OCI-LY3 (cell line): ENCODE data around the gene ANXA11.

Source experiments
- H2AFZ ChIP-seq: fragments of 200-600, 300-600 bp; shearing (Covaris generic); 2 replicates; pipeline ENCODE4 v1.6.0; 2014; ENCODE audit warnings: antibody characterized with exemption, low read depth, low read length
- H3K27ac ChIP-seq: fragments of 200-600, 300-600 bp; sonication (generic); 2 replicates; pipeline ENCODE4 v1.5.1; 2014; ENCODE audit warnings: mild to moderate bottlenecking, low read length, moderate library complexity, mixed read lengths
- H3K27me3 ChIP-seq: fragments of 200-600, 300-600 bp; sonication (generic); 2 replicates; pipeline ENCODE4 v1.6.1; 2014; ENCODE audit warnings: low read depth, low read length, mixed read lengths
- H3K36me3 ChIP-seq: fragments of 200-600, 300-600 bp; sonication (generic); replicated peaks from 2 replicates; pipeline ENCODE3; 2014; ENCODE audit warnings: low read depth, low read length, mixed read lengths
- H3K4me1 ChIP-seq: fragments of 300-600, 200-600 bp; sonication (generic); 2 replicates; pipeline ENCODE4 v1.6.1; 2014; ENCODE audit warnings: low read length, mixed read lengths
- H3K4me2 ChIP-seq: fragments of 200-600, 300-600 bp; sonication (generic); 2 replicates; pipeline ENCODE4 v1.6.1; 2014; ENCODE audit warnings: low read length, mixed read lengths
- H3K4me3 ChIP-seq: fragments of 300-600, 200-600 bp; sonication (generic); 2 replicates; pipeline ENCODE4 v1.5.1; 2014; ENCODE audit warnings: antibody characterized with exemption, mild to moderate bottlenecking, low read length, moderate library complexity
- H3K79me2 ChIP-seq: fragments of 300-600, 200-600 bp; shearing (Covaris generic); 2 replicates; pipeline ENCODE4 v1.6.1; 2014; ENCODE audit warnings: mild to moderate bottlenecking, low read length, mixed read lengths
- H3K9ac ChIP-seq: fragments of 300-600, 200-600 bp; shearing (Covaris generic); 2 replicates; pipeline ENCODE4 v1.6.0; 2014; ENCODE audit warnings: mild to moderate bottlenecking, low read length, moderate library complexity
- H3K9me3 ChIP-seq: fragments of 200-600, 300-600 bp; shearing (Covaris generic); 2 replicates; pipeline ENCODE4 v1.6.1; 2014; ENCODE audit warnings: low read length, mixed read lengths; ENCODE audit not compliant: insufficient read depth
- H4K20me1 ChIP-seq: fragments of 200-600, 300-600 bp; sonication (generic); 2 replicates; pipeline ENCODE4 v1.6.1; 2016; ENCODE audit warnings: low read length, mixed read lengths; ENCODE audit not compliant: insufficient read depth
- EZH2phosphoT487 ChIP-seq: fragments of 200-600 bp; shearing (Covaris generic); IDR thresholded peaks from 2 replicates; pipeline ENCODE4 v1.6.1; 2018; ENCODE audit warnings: antibody characterized with exemption, mixed run types, low read depth
- TF ChIP-seq, protein P1 (sequence below): fragments of 200-600, 300-600 bp; sonication (generic); IDR thresholded peaks from 2 replicates; pipeline ENCODE4 v1.5.1; 2014; ENCODE audit warnings: antibody characterized with exemption, low read length, low read depth

The ANXA11 gene

DNA sequence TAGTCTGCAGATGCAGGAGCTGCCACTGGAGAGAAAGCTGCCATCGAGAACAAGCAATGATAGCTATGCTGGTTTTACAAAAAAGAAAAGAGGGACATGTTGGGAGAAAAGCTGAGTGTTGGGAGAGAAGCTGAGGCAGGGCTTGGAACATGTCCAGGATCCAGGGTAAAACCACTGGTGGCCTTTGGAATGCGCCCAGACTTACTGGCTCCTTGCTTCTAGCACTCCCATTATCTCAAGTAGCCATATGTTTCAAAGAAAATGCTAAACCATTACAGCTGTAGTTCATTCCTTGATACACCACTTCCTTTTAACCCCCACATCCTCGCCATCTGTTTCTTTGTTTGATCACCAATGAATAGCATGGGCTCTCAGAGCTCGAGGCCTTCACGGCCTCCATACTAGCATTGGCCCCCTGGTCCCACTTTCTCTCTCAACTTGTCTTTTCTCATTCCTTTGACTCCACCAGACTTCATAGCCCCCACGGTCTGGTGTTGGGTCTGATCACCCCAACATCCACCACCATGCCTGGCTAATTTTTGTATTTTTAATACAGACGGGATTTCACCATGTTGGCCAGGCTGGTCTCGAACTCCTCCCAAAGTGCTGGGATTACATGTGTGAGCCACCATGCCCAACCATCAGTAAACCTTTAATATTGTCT is 96.6 kb downstream of the ANXA11 start:
- H3K36me3 ChIP-seq, result no peaks in the 10 kb centered on the region
- 0 out of 2 replicates have a peak, but pooled peaks cover 8% of the 10 kb centered on the region for H3K9me3 ChIP-seq
- H3K79me2 ChIP-seq, result no peaks in the 10 kb centered on the region
- H3K27ac ChIP-seq, result no peak overlapping the region
- H3K4me3 ChIP-seq, result no peak overlapping the region
- H3K27me3 ChIP-seq, result no peaks in the 10 kb centered on the region
- H3K9ac ChIP-seq, result no peak overlapping the region
- H3K4me2 ChIP-seq, result no peak overlapping the region
- H3K4me1 ChIP-seq, result no peaks in the 10 kb centered on the region
- TF ChIP-seq, protein P1, sequence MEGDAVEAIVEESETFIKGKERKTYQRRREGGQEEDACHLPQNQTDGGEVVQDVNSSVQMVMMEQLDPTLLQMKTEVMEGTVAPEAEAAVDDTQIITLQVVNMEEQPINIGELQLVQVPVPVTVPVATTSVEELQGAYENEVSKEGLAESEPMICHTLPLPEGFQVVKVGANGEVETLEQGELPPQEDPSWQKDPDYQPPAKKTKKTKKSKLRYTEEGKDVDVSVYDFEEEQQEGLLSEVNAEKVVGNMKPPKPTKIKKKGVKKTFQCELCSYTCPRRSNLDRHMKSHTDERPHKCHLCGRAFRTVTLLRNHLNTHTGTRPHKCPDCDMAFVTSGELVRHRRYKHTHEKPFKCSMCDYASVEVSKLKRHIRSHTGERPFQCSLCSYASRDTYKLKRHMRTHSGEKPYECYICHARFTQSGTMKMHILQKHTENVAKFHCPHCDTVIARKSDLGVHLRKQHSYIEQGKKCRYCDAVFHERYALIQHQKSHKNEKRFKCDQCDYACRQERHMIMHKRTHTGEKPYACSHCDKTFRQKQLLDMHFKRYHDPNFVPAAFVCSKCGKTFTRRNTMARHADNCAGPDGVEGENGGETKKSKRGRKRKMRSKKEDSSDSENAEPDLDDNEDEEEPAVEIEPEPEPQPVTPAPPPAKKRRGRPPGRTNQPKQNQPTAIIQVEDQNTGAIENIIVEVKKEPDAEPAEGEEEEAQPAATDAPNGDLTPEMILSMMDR, result no peak
- no peak for TF ChIP-seq EZH2phosphoT487
- H2AFZ ChIP-seq, result no peak overlapping the region
- no peaks in the 10 kb centered on the region for H4K20me1 ChIP-seq

GRCh38 chr10:80104066-80104926 is 101.0 kb downstream of the ANXA11 start:
- no peaks in the 10 kb centered on the region for H3K4me1 ChIP-seq
- no peak for TF ChIP-seq EZH2phosphoT487
- TF ChIP-seq, protein P1, result no peak
- 0 out of 2 replicates have a peak, but pooled peaks cover 4% of the 10 kb centered on the region for H3K9me3 ChIP-seq
- H4K20me1 ChIP-seq, result no peaks in the 10 kb centered on the region
- H2AFZ ChIP-seq, result no peak overlapping the region
- no peak overlapping the region for H3K4me2 ChIP-seq
- H3K4me3 ChIP-seq, result no peak overlapping the region
- no peaks in the 10 kb centered on the region for H3K36me3 ChIP-seq
- no peaks in the 10 kb centered on the region for H3K79me2 ChIP-seq
- no peaks in the 10 kb centered on the region for H3K27me3 ChIP-seq
- H3K27ac ChIP-seq, result no peak overlapping the region
- no peak overlapping the region for H3K9ac ChIP-seq
